GM23338 (cell line): Measurements from ENCODE around the gene OGG1.
A peak's percentile ranks its signal among the peaks of the same experiment; 100 is the strongest.

ENCODE experiments used
- CREB1 ChIP-seq: fragments of 250-450 bp; sonication (Bioruptor Pico); IDR thresholded peaks from 2 replicates; pipeline ENCODE4 v1.5.0; 2020; ENCODE audit warnings: low read depth, mild to moderate bottlenecking, moderate library complexity
- EZH2 ChIP-seq: fragments of 200-600 bp; sonication (generic); IDR thresholded peaks from one replicate; pipeline ENCODE4 v1.8.0; 2017; ENCODE audit warnings: antibody characterized with exemption, mild to moderate bottlenecking, low read depth; ENCODE audit not compliant: unreplicated experiment
- EZH2phosphoT487 ChIP-seq: fragments of 200-600 bp; sonication (generic); IDR thresholded peaks from one replicate; pipeline ENCODE4 v1.8.1; 2018; ENCODE audit warnings: antibody characterized with exemption; ENCODE audit not compliant: unreplicated experiment
- JUNB ChIP-seq: IDR thresholded peaks from one replicate; pipeline ENCODE4 v1.6.1; 2016; ENCODE audit warnings: antibody characterized with exemption; ENCODE audit not compliant: unreplicated experiment
- NANOG ChIP-seq: IDR thresholded peaks from 2 replicates; pipeline ENCODE4 v1.6.1; 2016; ENCODE audit warnings: antibody characterized with exemption, borderline replicate concordance
- POLR2AphosphoS5 ChIP-seq: IDR thresholded peaks from 2 replicates; pipeline ENCODE4 v1.6.1; 2016; ENCODE audit warnings: antibody characterized with exemption, low read depth
- STAT1 ChIP-seq: IDR thresholded peaks from one replicate; pipeline ENCODE4 v1.6.1; 2016; ENCODE audit warnings: antibody characterized with exemption; ENCODE audit not compliant: unreplicated experiment
- ZNF114 ChIP-seq: fragments of 250-450 bp; sonication (Bioruptor Pico); IDR thresholded peaks from 2 replicates; pipeline ENCODE4 v1.5.0; 2020; ENCODE audit warnings: mild to moderate bottlenecking, moderate library complexity
- ZNF331 ChIP-seq: fragments of 250-450 bp; sonication (Bioruptor Pico); IDR thresholded peaks from 2 replicates; pipeline ENCODE4 v1.5.0; 2020; ENCODE audit warnings: low read depth, mild to moderate bottlenecking, moderate library complexity
- TF ChIP-seq, protein P1 (sequence below), 2 experiments: fragments of 200-600 bp in 1 of 2; sonication (generic) in 1 of 2; conservative IDR thresholded peaks; 2 replicates each; pipeline versions ENCODE4 v1.5.1 to v1.6.1; 2016 to 2017; ENCODE audit warnings: antibody characterized with exemption in 2 of 2, low read depth in 2 of 2, mild to moderate bottlenecking in 2 of 2, moderate library complexity in 1 of 2
- TF ChIP-seq, protein P2 (sequence below): IDR thresholded peaks from 2 replicates; pipeline ENCODE4 v1.6.1; 2016; ENCODE audit warnings: antibody characterized with exemption
- TF ChIP-seq, protein P3 (sequence below): IDR thresholded peaks from one replicate; pipeline ENCODE4 v1.6.1; 2018; ENCODE audit warnings: antibody characterized with exemption; ENCODE audit not compliant: unreplicated experiment

DNA sequence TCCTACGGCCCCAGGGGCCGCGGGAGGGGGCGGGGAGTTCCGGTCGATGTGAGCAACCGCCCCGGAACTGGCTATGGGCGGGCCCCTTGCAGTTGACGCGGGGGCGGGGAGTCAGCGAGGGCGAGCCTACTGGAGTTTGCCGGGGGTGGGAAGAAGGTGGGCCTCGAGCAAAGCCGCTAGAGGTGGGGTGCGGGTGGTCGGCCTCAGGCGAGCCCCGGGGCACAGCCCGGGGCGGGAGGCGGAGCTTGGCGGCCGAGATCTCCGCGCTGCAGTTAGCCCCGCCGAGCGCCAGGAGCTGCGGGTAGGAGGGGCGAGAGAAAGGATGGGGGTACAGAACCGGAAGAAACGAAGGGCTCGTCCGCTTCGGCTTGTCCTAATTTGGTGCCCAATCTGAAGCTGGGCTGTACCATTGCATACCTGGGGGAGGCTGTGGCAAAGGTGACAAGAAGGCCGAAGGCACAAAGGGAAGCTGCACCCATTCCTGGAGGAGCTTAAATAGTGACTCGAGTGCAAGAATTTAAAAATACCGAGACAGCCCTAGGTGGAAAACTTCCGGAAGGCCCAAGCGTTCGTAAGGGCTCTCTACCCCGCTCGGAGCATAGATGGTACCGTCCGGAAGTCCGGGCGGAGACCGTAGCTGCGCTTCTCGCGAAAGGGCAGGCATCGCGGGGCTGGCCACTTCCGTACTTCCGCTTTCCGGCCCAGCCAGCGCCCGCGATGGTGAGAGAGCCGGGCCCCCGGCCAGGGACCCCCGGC, 42.8 kb downstream of the OGG1 start, which contains the start of the genes ARPC4 and TADA3:
- TF ChIP-seq, protein P1, sequence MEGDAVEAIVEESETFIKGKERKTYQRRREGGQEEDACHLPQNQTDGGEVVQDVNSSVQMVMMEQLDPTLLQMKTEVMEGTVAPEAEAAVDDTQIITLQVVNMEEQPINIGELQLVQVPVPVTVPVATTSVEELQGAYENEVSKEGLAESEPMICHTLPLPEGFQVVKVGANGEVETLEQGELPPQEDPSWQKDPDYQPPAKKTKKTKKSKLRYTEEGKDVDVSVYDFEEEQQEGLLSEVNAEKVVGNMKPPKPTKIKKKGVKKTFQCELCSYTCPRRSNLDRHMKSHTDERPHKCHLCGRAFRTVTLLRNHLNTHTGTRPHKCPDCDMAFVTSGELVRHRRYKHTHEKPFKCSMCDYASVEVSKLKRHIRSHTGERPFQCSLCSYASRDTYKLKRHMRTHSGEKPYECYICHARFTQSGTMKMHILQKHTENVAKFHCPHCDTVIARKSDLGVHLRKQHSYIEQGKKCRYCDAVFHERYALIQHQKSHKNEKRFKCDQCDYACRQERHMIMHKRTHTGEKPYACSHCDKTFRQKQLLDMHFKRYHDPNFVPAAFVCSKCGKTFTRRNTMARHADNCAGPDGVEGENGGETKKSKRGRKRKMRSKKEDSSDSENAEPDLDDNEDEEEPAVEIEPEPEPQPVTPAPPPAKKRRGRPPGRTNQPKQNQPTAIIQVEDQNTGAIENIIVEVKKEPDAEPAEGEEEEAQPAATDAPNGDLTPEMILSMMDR (conservative IDR thresholded peaks at IDR 0.05; ENCODE audit: low read depth in 2 of 2) = no peak
- TF ChIP-seq EZH2phosphoT487 = no peak
- no peak for TF ChIP-seq ZNF331
- TF ChIP-seq, protein P2, sequence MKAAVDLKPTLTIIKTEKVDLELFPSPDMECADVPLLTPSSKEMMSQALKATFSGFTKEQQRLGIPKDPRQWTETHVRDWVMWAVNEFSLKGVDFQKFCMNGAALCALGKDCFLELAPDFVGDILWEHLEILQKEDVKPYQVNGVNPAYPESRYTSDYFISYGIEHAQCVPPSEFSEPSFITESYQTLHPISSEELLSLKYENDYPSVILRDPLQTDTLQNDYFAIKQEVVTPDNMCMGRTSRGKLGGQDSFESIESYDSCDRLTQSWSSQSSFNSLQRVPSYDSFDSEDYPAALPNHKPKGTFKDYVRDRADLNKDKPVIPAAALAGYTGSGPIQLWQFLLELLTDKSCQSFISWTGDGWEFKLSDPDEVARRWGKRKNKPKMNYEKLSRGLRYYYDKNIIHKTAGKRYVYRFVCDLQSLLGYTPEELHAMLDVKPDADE = peak; percentile 76
- TF ChIP-seq POLR2AphosphoS5 = peak; percentile 76
- TF ChIP-seq EZH2 = no peak
- TF ChIP-seq, protein P3, sequence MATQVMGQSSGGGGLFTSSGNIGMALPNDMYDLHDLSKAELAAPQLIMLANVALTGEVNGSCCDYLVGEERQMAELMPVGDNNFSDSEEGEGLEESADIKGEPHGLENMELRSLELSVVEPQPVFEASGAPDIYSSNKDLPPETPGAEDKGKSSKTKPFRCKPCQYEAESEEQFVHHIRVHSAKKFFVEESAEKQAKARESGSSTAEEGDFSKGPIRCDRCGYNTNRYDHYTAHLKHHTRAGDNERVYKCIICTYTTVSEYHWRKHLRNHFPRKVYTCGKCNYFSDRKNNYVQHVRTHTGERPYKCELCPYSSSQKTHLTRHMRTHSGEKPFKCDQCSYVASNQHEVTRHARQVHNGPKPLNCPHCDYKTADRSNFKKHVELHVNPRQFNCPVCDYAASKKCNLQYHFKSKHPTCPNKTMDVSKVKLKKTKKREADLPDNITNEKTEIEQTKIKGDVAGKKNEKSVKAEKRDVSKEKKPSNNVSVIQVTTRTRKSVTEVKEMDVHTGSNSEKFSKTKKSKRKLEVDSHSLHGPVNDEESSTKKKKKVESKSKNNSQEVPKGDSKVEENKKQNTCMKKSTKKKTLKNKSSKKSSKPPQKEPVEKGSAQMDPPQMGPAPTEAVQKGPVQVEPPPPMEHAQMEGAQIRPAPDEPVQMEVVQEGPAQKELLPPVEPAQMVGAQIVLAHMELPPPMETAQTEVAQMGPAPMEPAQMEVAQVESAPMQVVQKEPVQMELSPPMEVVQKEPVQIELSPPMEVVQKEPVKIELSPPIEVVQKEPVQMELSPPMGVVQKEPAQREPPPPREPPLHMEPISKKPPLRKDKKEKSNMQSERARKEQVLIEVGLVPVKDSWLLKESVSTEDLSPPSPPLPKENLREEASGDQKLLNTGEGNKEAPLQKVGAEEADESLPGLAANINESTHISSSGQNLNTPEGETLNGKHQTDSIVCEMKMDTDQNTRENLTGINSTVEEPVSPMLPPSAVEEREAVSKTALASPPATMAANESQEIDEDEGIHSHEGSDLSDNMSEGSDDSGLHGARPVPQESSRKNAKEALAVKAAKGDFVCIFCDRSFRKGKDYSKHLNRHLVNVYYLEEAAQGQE = no peak
- TF ChIP-seq CREB1 (CRISPR knock-in tag) = peak; percentile 23; the same call in 1 of the 2 replicates
- TF ChIP-seq ZNF114 (CRISPR knock-in tag) = no peak
- TF ChIP-seq STAT1 = no peak
- no peak for TF ChIP-seq JUNB
- TF ChIP-seq NANOG = no peak
